ENCODE measurements around the gene SPR.
"Not testable (repeated sequence)": the region's sequence is repeated elsewhere in the genome, so short reads cannot be mapped to it uniquely, and the experiment has no call there.

The SPR gene

GRCh38 chr2:72888438-72889202 lies 1.4 kb downstream of the SPR start:
- no peak for DNase-seq (ENCODE audit: low read depth)

- DNase-seq (ENCODE audit: low read depth) = no peak
Measured at GRCh38 chr2:72889991-72890390, 2.8 kb downstream of the SPR start.

GRCh38 chr2:72891091-72891818 lies 4.0 kb downstream of the SPR start:
- DNase-seq (ENCODE audit: low read depth) = no peak

- peak; percentile 38 for DNase-seq (ENCODE audit: low read depth)
Measured at GRCh38 chr2:72892506-72893173, 5.4 kb downstream of the SPR start.

- no peak for DNase-seq (ENCODE audit: low read depth)
Measured at GRCh38 chr2:72893594-72894319, 6.5 kb downstream of the SPR start.

- no peak for DNase-seq (ENCODE audit: low read depth)
Measured at GRCh38 chr2:72894514-72894913, 7.3 kb downstream of the SPR start.

GRCh38 chr2:72895154-72895553 lies 7.9 kb downstream of the SPR start:
- no peak for DNase-seq (ENCODE audit: low read depth)

- no peak for DNase-seq (ENCODE audit: low read depth)
Measured at GRCh38 chr2:72895759-72896281, 8.6 kb downstream of the SPR start.

- DNase-seq (ENCODE audit: low read depth) = no peak
Measured at GRCh38 chr2:72896446-72896845, 9.2 kb downstream of the SPR start.

- DNase-seq (ENCODE audit: low read depth) = no peak
Measured at GRCh38 chr2:72897785-72898584, 10.8 kb downstream of the SPR start.

GRCh38 chr2:72898585-72898906 lies 11.3 kb downstream of the SPR start:
- no peak for DNase-seq (ENCODE audit: low read depth)

- DNase-seq (ENCODE audit: low read depth) = no peak
Measured at GRCh38 chr2:72900191-72900825, 13.1 kb downstream of the SPR start.

GRCh38 chr2:72901426-72901825 lies 14.2 kb downstream of the SPR start:
- no peak for DNase-seq (ENCODE audit: low read depth)

GRCh38 chr2:72907369-72907768 lies 20.2 kb downstream of the SPR start:
- not testable (repeated sequence) for DNase-seq (ENCODE audit: low read depth)

GRCh38 chr2:72908741-72909140 lies 21.5 kb downstream of the SPR start:
- no peak for DNase-seq (ENCODE audit: low read depth)

- no peak for DNase-seq (ENCODE audit: low read depth)
Measured at GRCh38 chr2:72911256-72911655, 24.0 kb downstream of the SPR start.

GRCh38 chr2:72913486-72914205 lies 26.4 kb downstream of the SPR start:
- no peak for DNase-seq (ENCODE audit: low read depth)

GRCh38 chr2:72914206-72914559 lies 27.0 kb downstream of the SPR start:
- no peak for DNase-seq (ENCODE audit: low read depth)

GRCh38 chr2:72914589-72915319 lies 27.5 kb downstream of the SPR start:
- DNase-seq (ENCODE audit: low read depth) = no peak
